ENCODE data around the gene BPIFB1.

The BPIFB1 gene, protein sequence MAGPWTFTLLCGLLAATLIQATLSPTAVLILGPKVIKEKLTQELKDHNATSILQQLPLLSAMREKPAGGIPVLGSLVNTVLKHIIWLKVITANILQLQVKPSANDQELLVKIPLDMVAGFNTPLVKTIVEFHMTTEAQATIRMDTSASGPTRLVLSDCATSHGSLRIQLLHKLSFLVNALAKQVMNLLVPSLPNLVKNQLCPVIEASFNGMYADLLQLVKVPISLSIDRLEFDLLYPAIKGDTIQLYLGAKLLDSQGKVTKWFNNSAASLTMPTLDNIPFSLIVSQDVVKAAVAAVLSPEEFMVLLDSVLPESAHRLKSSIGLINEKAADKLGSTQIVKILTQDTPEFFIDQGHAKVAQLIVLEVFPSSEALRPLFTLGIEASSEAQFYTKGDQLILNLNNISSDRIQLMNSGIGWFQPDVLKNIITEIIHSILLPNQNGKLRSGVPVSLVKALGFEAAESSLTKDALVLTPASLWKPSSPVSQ

DNA sequence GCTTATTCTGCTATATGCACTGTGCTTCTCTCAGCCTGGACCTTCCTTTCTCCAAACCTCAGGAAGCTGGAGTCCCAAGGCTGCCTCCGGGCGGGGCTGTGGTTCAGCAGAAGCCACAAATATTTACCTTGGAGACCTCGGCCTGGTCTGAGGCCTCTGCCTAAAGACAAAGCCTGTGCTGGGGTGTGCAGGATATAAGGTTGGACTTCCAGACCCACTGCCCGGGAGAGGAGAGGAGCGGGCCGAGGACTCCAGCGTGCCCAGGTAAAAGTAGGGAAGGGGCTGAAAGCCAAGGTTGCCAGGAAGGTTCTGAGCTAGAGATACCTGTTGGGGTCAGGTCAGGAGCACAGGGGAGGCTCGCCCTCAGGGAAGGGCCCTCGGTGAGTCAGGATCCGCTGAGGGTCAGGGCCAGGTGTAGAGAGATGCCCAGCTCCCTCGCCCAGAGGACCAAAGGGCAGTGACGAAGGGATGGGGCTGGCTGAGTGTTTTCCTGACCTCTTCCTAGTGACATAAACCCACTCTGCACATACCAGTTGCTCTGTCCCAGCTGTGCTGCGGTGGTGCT lies at the start of gene BPIFB1:
BPIFB1 (plus strand) TSS at position 224 of the 565 bp plus-strand sequence. CDS start 2,860 bp downstream, outside the sequence.
- DNase-seq (ENCODE audit: low spot score), result no peak

DNA sequence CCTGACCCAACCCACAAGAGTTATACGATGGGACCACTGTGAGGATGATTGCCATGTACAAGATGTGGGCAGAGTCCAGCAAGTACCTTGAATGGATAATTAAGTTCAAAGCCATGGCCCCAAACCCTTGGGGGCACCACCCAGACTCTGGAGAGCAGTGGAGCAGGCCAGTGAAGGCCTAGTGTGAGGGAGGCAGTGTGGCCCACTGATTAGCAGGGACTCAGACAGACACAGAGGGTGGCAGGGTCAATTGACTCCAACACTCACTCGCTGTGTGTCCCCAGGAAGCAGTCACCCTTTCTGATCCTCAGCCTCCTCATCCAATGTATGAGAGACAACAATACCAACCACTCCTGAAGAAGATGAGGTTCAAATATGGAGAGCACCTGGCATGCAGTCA lies 49.0 kb upstream of the BPIFB1 start:
- no peak for DNase-seq (ENCODE audit: low spot score)

DNA sequence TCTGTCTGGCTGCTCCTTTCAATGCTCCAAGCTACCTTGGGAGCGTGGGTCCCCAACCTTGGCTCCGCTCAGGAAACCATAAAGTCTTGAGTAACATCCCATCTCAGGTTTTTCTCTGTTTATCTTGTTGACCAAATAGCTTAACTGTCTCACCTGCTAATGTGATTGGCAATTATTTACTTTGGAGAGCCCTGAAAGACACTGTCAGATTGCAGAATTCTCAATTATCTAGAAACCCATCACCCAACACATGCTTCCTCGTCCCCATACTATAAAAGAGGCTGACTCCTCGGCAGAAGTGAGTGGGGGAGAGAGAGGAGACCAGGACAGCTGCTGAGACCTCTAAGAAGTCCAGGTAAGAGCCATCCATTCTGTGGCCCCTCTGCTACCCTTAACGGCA lies 47.3 kb upstream of the BPIFB1 start, which contains the start of gene BPIFA1:
BPIFA1 (plus strand) TSS at position 301 of the 400 bp plus-strand sequence. CDS start 1,716 bp downstream, outside the sequence.
- no peak for DNase-seq (ENCODE audit: low spot score)

DNA sequence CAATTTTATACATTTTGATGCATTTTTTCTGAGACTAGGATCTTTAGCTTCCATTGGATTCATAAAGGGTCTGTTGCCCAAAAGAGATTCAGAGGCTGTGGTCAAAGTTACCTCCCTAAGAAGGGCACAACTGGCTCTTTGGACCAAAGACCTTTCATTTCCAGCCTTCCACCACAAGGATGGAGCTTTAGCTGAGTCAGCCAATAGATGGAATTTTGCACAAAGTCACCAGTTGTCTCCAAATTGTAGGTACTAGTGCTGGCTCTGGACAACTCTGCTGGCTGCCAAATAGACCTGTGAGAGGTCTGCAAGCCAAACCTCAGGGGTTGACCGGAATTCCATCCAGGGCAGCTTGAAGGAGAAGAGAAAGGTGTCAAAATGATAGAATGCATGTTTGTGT lies 46.7 kb upstream of the BPIFB1 start:
- DNase-seq (ENCODE audit: low spot score), result no peak

DNA sequence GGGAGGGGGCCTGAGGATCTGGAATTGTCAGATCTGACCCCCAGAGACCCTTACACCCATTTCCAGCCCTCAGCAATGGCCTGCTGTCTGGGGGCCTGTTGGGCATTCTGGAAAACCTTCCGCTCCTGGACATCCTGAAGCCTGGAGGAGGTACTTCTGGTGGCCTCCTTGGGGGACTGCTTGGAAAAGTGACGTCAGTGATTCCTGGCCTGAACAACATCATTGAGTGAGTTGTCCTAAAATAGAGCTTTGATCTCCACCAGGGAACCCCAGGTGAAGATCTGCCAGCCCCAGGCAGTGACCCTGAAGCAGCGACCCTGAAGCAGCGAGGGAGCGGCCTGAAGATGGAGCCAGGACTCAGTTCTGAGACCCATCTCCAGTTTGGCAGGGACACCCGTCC lies 45.0 kb upstream of the BPIFB1 start:
- no peak for DNase-seq (ENCODE audit: low spot score)

DNA sequence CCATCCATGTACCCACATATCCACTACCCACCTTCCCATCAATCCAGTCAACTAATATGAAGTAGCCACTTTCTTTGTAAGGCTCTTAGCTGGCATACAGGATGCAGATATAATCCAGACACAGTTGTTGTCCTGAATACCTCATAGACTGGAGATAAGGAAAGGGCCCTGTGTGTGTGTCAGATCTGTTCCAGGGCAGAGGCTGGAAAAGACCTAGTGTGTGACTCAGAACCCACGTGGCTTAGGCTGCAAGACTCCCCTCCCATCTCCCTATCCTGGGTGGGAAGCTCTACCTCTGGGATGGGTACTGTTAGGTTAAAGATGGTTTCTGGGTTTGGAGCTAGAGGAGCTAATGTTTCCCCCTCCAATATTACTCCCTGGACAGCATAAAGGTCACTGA lies 43.6 kb upstream of the BPIFB1 start:
- no peak for DNase-seq (ENCODE audit: low spot score)

DNA sequence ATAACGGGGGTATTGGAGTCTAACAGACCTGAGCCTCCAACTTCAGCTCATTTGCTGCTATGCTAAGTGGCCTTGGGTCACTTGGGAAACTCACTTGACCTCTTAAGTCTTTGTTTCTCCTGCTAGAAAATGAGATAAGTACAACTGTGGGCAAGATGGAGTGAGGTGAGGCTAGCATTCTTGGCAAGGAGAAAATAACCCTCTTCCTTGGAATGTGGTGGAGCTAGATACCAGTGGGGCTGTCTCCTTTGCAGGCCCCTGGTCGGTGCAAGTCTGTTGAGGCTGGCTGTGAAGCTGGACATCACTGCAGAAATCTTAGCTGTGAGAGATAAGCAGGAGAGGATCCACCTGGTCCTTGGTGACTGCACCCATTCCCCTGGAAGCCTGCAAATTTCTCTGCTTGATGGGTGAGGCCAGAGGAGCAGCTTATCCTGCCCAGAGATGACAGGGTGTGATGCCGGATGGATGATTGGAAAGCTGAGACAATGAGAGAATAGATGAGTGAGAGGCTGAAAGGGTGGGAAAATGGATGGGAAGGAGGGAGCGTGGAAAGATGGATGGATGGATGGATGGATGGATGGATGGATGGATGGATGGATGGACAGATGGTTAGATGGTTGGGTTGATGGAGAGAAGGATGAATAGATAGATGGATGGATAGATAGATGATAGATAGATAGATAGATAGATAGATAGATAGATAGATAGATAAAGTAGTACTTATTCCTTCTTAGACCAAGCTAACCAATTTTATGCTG lies 42.9 kb upstream of the BPIFB1 start:
- no peak for DNase-seq (ENCODE audit: low spot score)

DNA sequence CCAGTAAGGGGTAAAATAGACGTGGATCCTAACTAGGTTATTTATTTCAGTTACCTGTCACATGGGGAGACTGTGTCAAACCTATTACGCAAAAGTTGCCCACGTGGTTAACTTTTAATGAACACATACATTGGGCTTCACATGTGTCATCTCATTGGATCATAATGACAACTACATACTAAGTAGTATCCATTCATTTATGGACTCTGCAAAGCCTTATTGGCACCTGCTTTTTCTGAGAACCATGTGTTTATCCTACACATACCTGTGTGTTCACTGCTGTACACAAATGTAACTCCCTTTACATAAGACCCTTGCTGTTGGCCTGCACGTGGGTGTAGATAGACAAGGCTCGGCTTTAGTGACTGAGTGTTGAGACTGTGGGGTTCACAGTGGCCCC lies 42.1 kb upstream of the BPIFB1 start:
- no peak for DNase-seq (ENCODE audit: low spot score)

DNA sequence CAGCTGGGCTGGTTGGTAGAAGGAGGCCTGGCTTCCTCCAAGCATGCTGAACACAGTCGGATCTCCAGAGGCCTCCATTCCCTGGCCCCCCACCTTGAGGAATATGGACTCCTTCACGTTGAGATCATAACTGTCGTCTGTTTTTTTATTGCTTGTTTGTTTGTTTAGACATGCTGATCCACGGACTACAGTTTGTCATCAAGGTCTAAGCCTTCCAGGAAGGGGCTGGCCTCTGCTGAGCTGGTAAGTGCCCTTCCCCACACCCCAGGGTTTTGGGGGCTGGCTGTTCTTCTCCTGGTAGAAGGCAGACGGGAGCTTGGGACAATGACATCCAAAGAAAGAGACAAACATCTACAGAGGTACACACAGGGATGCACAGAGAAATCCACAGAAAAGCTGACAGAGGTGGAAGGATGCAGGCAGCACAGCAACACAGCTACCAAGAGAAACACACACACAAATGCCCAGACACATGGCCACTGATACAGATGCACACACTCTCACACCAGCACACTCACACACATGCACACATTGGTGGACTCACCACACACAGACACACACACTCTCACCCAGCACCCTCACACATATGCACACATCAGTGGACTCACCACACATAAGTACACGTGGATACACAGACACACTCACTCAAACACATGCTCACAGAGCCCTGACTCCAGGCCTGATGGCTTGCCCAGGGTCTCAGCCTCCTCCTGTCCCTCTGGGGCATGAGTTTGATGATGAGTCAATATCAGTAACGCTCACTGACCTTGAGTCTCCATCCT lies 40.5 kb upstream of the BPIFB1 start:
- DNase-seq (ENCODE audit: low spot score), result no peak

DNA sequence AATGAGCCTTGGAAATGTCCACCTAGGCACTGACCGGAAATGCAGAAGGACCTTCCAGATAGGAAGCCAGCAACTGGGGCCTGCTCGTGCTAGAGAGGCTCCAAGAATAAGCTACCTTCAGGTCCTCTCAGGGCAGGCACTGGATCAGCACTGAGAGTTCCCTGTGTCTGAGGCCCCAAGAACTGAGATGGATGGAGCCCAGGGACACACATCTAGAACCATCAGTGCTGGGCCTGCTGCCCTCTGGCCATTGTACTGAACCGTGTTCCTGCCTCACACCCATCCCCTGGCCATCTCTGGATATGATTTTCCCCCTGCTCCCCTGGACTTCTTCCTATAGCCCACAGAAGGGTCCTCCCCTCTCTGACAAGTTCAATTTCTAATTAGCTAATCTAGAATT lies 36.9 kb upstream of the BPIFB1 start:
- no peak for DNase-seq (ENCODE audit: low spot score)

DNA sequence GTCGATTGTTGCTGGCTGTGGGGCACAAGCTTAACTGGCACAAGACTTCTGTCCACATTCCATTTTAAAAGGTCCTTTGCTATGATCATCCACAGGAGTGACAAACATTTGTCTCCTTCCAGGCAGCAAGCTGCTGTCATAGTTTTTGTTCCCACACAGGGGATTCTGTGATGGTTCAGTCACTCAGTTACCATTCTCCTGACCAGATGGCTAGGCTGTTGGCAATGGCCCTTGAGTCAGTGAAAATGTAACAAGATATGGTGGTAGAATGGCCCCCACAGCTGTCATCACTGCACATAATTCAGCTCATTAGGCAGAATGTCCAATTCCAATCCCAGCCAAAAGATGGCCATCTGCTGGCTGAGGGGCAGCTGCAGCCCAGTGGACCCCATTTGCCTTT lies 33.6 kb upstream of the BPIFB1 start:
- no peak for DNase-seq (ENCODE audit: low spot score)

DNA sequence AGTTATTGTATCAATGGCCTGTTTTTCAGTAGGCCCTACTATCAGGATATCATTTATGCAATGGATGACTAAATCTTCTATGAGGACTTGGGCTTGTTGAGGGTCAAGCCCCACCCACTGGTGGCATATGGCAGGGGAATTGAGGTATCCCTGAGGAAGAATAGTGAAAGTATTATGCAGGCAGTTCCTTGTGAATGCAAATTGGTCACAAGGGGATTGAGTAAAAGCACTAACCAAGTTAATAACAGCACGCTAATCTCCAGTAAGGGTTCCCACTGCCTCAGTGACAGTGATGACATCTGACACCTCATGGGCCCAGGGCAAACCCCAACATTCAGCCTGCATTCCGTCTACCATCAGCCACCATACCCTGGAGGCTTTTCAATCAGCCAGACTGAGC lies 32.3 kb upstream of the BPIFB1 start:
- peak; percentile 43 for DNase-seq (ENCODE audit: low spot score)

DNA sequence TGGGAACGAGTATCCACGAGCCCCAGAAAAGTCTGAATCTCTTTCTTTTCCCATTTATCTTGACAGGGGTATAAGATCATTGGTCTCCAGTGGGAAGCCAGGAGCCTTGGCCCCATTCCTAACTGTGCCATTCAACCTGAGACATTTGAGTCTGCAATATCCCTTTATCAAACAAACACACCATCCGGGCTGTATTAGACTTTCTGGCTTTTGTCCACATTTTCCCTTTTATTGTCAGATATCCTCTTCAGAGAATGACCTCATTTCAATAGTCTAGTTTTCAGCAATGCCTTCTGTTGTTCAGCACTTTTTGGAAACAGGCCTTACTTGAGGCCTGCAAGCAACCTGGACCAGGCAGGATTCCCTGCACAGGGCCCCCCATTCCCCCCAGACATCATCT lies 31.5 kb upstream of the BPIFB1 start:
- no peak for DNase-seq (ENCODE audit: low spot score)

DNA sequence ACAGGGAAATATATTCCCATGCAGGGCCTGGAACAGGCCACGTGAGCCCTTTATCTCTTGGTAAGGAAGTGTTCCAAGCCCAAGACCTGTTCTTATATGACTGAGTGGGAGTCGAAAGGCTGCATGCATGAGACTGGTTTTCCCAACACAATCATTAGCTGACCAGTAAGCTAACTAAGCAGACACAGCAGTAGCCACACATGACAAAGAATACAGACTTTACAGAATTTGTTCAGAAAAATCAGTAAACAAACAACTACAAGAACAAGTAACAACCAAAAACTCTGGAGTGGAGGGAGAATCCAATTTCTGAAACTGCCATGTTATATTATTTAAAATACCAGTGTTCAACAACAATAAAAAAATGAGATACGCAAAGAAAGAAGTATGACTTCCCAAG lies 30.6 kb upstream of the BPIFB1 start:
- no peak for DNase-seq (ENCODE audit: low spot score)

DNA sequence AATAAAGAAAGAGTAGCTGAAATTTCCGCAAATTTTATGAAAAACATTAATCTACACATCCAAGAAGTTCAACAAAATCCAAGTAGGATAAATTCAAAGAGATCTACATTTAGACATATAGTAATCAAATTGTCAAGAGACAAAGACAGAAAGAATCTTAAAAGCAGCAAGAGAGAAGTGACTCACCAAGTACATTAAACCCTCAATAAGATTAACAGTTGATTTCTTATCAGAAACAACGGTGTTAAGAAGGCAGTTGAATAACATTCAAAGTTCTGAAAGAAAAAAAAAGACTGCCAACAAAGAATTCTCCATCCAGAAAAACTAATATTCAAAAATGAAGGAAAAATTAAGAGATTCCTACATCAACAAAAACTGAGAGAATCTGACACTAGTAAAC lies 28.0 kb upstream of the BPIFB1 start:
- no peak for DNase-seq (ENCODE audit: low spot score)

DNA sequence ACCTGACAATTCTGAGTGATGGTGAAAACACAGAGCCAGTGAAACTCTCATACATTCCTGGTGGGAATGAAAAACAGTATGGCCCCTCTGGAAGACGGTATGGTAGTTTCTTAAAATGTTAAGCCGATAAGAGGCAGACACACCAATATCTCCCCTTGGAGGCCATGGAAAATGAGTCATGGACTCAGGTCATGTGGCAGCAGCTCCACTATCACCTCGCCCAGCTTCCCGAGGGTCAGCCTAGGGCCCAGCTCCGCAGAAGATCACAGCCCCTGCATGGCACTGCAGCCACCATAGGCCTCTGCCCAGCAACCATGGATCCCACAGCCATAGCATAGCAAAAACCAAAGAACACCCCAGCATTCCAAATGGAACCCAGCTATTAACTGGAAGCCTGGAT lies 25.8 kb upstream of the BPIFB1 start:
- no peak for DNase-seq (ENCODE audit: low spot score)

DNA sequence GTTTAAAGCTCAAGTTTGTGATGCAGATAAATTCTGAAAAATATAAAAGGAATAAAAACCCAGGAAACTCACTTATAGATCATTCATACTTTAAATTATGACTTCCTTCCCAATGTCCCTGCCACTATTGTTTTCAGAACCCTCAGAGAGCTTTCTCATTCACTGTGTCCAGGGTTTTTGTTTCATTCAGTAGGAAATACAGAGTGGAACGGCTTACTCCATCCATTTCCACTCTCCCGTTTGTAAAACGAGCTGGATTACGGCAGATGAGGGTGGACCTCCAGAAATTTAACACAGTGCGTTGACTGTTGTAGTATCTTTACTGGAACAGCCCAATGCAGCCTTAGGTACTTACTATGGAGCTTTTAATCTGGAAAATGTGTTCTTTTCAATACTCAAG lies 23.6 kb upstream of the BPIFB1 start:
- DNase-seq (ENCODE audit: low spot score), result no peak

DNA sequence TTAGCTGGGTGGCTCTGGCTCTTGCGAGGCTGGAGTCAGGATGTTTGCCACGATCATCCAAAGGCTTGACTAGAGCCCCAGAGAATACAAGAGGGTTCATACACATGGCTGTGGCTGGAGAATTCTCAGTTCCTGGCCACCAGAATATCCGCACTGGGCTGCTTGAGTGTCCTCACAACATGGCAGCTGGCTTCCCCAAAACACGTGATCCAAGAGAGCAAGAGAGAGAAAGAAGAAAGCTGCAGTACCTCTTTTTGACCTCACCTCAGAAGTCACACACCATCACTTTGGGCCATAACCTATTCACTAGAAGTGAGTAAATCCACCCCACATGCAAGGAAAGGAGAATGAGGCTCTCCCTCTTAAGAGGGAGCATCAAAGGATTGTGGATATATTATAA lies 21.5 kb upstream of the BPIFB1 start:
- DNase-seq (ENCODE audit: low spot score), result no peak

DNA sequence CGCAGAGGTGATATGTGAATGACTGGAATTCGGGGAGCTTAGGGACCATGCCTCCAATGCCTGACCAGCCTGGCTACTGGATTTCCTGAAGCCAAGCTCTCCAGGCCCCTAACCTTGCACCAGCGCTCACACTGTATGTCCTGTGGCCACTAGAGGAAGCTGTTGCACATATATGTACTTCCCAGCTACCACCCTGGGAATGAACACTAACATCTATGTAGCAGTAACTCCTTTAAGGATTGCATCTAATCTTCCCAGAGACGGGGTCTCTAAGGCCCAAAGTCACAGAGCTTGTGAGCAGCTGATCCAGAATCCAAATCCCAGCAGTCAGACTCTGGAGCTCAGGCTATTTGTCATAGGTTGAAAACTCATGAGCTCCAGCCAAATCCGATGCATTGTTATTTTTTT lies 20.4 kb upstream of the BPIFB1 start:
- peak; percentile 69 for DNase-seq (ENCODE audit: low spot score)

DNA sequence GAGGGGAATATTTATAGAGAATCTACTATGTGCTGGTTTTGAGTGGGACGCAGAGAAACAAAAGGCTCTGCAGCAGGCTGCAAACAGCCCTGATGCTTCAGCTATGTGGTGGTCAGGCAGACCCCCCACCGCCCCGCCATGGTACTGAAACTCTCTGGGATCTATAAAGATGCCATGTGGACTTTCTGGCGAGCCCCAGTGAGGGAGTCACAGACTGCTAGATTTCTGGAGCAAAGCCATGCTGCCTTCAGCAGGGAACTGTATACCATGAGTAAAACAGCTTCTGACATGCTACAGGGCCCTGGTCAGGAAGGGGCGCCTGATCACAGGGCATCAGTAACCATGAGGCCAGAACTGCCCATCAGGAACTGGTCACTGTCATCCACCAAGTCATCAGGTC lies 19.2 kb upstream of the BPIFB1 start:
- no peak for DNase-seq (ENCODE audit: low spot score)

DNA sequence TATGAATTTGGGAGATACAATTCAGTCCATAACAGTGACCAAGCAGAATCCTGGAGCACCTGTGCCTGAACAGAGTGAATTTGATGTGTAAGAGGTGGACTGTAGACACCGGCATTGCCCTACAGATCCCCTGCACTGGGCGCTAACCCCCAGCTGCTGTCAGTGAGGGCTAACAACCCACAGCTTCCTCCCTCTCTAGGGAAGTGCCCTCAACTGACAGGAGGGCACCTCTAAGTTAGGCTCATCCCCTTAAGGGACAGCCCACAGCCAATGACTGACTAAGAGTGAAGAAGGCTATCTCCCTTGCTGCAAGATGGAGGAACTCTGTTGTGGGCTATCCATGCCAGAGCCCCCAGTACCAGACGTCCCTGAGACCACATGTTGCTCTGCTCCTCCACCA lies 15.3 kb upstream of the BPIFB1 start:
- DNase-seq (ENCODE audit: low spot score), result no peak
